ENCODE data around the gene KIF26B. TPM values are rescaled to one million over a fixed set of nuclear protein-coding genes. Genes with fewer than 3 reads are reported as not detected.

KIF26B gene
- total RNA-seq, 1 donor from 2014 or later = 0.49 TPM

- peaks cover 7% of the 10 kb centered on the region for H3K9me3 ChIP-seq
- TF ChIP-seq, protein P1, sequence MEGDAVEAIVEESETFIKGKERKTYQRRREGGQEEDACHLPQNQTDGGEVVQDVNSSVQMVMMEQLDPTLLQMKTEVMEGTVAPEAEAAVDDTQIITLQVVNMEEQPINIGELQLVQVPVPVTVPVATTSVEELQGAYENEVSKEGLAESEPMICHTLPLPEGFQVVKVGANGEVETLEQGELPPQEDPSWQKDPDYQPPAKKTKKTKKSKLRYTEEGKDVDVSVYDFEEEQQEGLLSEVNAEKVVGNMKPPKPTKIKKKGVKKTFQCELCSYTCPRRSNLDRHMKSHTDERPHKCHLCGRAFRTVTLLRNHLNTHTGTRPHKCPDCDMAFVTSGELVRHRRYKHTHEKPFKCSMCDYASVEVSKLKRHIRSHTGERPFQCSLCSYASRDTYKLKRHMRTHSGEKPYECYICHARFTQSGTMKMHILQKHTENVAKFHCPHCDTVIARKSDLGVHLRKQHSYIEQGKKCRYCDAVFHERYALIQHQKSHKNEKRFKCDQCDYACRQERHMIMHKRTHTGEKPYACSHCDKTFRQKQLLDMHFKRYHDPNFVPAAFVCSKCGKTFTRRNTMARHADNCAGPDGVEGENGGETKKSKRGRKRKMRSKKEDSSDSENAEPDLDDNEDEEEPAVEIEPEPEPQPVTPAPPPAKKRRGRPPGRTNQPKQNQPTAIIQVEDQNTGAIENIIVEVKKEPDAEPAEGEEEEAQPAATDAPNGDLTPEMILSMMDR (IDR thresholded peaks at IDR 0.05) = no peak
- TF ChIP-seq POLR2AphosphoS5 (IDR thresholded peaks at IDR 0.05; ENCODE audit: insufficient read depth in 1 of 2, low read depth in 1 of 2) (no peak), POLR2A (IDR thresholded peaks at IDR 0.05) (no peak)
Observed at GRCh38 chr1:245211035-245211749, 56.4 kb downstream of the KIF26B start.

DNA sequence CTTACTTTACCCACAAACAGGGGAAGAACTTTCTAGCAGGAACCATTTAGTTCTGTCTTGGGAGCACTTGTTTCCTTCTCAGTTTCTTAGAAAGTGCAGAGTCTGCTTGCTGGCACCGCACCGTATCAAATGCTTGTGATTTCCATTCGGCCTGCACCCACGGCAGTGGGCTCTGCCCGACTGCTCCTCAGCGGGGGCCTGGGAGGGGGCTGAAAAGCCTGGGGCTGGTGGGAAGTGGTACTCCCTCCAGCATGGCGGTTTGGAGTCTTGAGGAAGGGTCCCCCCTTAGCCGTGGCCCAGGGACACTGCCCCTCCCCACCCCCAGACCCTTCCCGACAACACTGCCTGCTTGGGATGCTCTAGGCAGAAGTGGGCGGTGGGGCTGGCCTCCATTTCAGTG is 57.0 kb downstream of the KIF26B start:
- no peaks in the 10 kb centered on the region for H3K4me1 ChIP-seq
- DNase-seq (ENCODE audit: extremely low spot score in 2 of 2) = no peak
- no peaks in the 10 kb centered on the region for H3K27me3 ChIP-seq
- no peaks in the 10 kb centered on the region for H3K36me3 ChIP-seq
- intact Hi-C loops (cut with DNase I) = no loop called here
- no peak overlapping the region for H3K4me3 ChIP-seq
- peaks cover 6% of the 10 kb centered on the region for H3K9me3 ChIP-seq
- no peak overlapping the region for H3K27ac ChIP-seq
- TF ChIP-seq, protein P1 (IDR thresholded peaks at IDR 0.05) = no peak
- TF ChIP-seq POLR2A (IDR thresholded peaks at IDR 0.05) = no peak
- no peak for TF ChIP-seq POLR2AphosphoS5 (IDR thresholded peaks at IDR 0.05; ENCODE audit: insufficient read depth in 1 of 2, low read depth in 1 of 2)

More at GRCh38 chr1:245211035-245211749, 56.4 kb downstream of the KIF26B start:
- Histone ChIP-seq H3K27me3 (no peaks in the 10 kb centered on the region), H3K4me1 (no peaks in the 10 kb centered on the region), H3K27ac (no peak overlapping the region), H3K4me3 (no peak overlapping the region), H3K36me3 (no peaks in the 10 kb centered on the region)
- no peak for DNase-seq (ENCODE audit: extremely low spot score in 2 of 2)
- intact Hi-C loops (cut with DNase I) = no loop called here

- Histone ChIP-seq H3K4me1 (no peaks in the 10 kb centered on the region), H3K27ac (no peak overlapping the region), H3K4me3 (no peak overlapping the region), H3K27me3 (no peaks in the 10 kb centered on the region), H3K36me3 (no peaks in the 10 kb centered on the region), H3K9me3 (peaks cover under 1% of the 10 kb centered on the region)
- TF ChIP-seq POLR2A (IDR thresholded peaks at IDR 0.05) = no peak
- no peak for TF ChIP-seq POLR2AphosphoS5 (IDR thresholded peaks at IDR 0.05; ENCODE audit: insufficient read depth in 1 of 2, low read depth in 1 of 2)
- TF ChIP-seq, protein P1 (IDR thresholded peaks at IDR 0.05) = no peak
- intact Hi-C loops (cut with DNase I) = no loop called here
- no peak for DNase-seq (ENCODE audit: extremely low spot score in 2 of 2)
Observed at GRCh38 chr1:245212221-245212710, 57.5 kb downstream of the KIF26B start.

- H3K4me1 ChIP-seq = no peaks in the 10 kb centered on the region
- no peaks in the 10 kb centered on the region for H3K9me3 ChIP-seq
- no peaks in the 10 kb centered on the region for H3K36me3 ChIP-seq
- intact Hi-C loops (cut with DNase I) = no loop called here
- H3K27me3 ChIP-seq = no peaks in the 10 kb centered on the region
- no peak for DNase-seq (ENCODE audit: extremely low spot score in 2 of 2)
- no peak overlapping the region for H3K27ac ChIP-seq
- no peak for TF ChIP-seq POLR2AphosphoS5 (IDR thresholded peaks at IDR 0.05; ENCODE audit: insufficient read depth in 1 of 2, low read depth in 1 of 2)
- no peak overlapping the region for H3K4me3 ChIP-seq
Observed at GRCh38 chr1:245213066-245213831, 58.5 kb downstream of the KIF26B start.

- no peak for DNase-seq (ENCODE audit: extremely low spot score in 2 of 2)
- H3K9me3 ChIP-seq = no peaks in the 10 kb centered on the region
- no peak for TF ChIP-seq POLR2A (IDR thresholded peaks at IDR 0.05)
- no peak for TF ChIP-seq POLR2AphosphoS5 (IDR thresholded peaks at IDR 0.05; ENCODE audit: insufficient read depth in 1 of 2, low read depth in 1 of 2)
- TF ChIP-seq, protein P1 (IDR thresholded peaks at IDR 0.05) = no peak
- intact Hi-C loops (cut with DNase I) = no loop called here
- no peak overlapping the region for H3K27ac ChIP-seq
- H3K4me3 ChIP-seq = no peak overlapping the region
- no peaks in the 10 kb centered on the region for H3K36me3 ChIP-seq
- no peaks in the 10 kb centered on the region for H3K4me1 ChIP-seq
- H3K27me3 ChIP-seq = no peaks in the 10 kb centered on the region
Observed at GRCh38 chr1:245215071-245215470, 60.3 kb downstream of the KIF26B start.
